LNCAP (cell line): ENCODE data around the gene OR52E6.
A peak's percentile ranks its signal among the peaks of the same experiment; 100 is the strongest.

Experiments
- TF ChIP-seq, protein P1 (sequence below): fragments of 450-650 bp; IDR thresholded peaks from 2 replicates; pipeline ENCODE4 v1.5.1; 2017; ENCODE audit warnings: mild to moderate bottlenecking

Gene OR52E6

DNA sequence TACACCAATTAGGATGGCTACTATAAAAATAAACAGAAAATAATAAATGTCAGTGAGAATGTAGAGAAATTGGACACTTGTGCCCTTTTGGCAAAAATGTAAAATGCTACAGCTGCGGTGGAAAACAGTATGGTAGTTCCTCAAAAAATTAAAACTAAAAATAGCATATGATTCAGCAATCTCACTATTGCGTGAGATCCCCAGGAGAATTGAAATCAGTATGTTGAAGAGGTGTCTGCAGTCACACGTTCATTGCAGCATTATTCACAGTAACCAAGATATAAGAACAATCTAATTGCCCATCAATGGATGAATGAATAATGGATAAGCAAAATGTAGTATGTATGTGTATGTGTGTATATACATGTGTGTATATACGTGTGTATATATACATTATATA lies 26.2 kb downstream of the OR52E6 start:
- TF ChIP-seq, protein P1, sequence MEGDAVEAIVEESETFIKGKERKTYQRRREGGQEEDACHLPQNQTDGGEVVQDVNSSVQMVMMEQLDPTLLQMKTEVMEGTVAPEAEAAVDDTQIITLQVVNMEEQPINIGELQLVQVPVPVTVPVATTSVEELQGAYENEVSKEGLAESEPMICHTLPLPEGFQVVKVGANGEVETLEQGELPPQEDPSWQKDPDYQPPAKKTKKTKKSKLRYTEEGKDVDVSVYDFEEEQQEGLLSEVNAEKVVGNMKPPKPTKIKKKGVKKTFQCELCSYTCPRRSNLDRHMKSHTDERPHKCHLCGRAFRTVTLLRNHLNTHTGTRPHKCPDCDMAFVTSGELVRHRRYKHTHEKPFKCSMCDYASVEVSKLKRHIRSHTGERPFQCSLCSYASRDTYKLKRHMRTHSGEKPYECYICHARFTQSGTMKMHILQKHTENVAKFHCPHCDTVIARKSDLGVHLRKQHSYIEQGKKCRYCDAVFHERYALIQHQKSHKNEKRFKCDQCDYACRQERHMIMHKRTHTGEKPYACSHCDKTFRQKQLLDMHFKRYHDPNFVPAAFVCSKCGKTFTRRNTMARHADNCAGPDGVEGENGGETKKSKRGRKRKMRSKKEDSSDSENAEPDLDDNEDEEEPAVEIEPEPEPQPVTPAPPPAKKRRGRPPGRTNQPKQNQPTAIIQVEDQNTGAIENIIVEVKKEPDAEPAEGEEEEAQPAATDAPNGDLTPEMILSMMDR = no peak

DNA sequence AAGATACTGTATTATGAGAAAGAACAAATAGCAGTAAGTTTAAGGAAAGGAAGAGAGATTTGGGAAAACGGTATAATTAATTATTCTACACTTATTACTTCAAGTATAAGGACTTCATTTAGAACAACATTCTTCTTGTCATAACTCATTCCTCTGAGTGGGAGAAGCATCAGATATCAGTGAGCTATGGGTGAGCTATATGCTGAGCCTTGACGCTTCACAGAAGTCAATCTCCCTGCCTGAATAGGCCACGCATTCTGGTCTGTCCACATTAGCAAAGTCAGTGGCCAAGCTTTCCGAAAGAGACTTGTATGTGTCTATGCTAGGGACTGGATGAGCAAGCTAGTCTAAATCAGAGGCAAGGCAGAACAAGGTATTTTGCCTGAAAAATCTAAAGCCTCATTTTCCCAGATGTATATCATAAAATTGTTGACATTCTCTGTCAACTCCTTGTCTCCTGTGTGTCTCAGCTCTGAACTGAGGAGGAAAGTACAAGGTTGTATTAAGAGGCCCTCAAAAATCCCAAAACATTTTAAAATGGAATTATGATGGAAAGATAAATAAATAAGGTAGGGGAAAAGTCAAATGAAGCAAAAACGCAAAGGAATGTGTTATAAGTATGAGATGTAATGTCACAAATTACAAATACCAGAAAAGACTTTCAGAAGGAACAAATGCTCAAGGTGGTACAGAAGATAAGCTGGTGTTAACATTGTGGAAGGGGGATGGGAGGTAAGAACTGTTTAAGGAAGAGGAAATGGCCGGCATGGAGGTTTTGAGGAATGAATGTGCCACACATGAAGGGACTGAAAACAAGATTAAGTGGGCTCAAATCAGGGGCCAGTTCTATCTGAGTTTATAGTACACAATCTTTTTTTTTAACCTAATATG lies 31.5 kb downstream of the OR52E6 start:
- TF ChIP-seq, protein P1 = no peak

DNA sequence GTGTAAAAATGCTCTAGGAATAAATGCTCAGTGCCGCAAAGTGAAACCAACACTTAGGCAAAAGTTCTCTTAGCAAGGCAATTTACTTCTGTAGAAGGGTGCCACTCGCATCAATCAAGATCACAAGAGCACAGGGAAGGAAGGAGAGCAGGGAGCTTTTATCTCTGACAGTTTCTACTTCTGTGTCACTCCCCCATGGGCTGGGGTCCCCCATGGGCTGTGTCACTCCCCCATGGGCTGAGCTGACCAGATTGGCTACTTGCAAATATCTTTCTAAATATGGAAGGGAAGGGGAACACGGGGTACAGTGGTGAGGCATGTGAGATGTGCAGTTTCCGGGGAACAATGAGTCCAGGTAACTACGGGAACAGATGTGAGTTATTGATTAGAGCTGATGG lies 32.6 kb downstream of the OR52E6 start:
- TF ChIP-seq, protein P1 = no peak

DNA sequence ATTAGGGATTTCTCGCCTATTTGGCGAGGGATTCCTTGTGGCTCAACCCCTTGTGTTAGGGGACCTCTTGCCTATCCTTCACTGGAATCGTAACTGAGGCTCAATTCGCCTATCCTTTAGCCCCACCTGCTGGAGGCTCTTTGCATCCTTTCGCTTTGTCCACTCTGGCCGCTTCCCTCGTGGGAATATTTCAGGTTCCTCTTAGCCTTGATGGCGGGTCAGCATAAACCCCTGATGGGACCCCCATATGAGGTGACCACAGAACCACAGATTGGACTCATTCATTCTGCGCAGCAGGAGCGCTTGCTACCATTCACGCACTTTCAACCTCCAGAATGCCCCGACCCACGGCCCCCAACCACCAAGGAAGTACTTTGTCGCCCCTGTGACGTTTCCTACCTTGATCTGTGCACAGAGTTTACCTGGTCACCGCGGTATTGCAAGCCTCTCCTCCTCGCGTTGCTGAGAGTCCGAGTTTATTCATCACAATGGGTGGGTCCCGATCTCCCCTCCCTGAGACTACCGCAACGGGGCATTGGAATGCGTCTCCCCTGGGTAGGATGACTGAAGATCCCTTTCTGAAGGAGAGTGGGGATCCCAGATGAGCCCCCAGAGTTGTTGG lies 33.1 kb downstream of the OR52E6 start, which contains the start of gene OR52N2:
Gene OR52N2, plus strand, starts transcription at position 425 of the 622 bp plus-strand sequence. CDS start 11,412 bp downstream, outside the sequence.
- TF ChIP-seq, protein P1 = peak; percentile 79

DNA sequence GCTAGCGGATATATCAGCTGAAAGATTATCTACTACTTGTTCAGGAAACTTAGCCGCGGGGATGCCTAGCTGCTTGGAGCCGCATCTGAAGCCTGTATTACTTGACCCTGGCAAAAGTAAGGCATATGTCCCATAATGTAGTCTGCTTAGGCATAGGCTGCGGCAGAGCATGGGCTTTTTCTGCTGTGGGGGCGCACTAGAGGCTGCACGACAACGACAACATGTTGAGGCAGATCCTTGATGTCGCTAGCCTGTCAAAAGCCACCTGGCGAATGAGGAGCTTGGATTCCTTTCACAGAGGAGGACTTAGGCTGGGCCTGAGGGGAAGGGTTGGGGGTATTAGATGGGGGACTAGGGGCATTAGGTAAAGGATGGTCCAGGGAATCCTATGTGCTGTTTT lies 34.1 kb downstream of the OR52E6 start:
- TF ChIP-seq, protein P1 = no peak

DNA sequence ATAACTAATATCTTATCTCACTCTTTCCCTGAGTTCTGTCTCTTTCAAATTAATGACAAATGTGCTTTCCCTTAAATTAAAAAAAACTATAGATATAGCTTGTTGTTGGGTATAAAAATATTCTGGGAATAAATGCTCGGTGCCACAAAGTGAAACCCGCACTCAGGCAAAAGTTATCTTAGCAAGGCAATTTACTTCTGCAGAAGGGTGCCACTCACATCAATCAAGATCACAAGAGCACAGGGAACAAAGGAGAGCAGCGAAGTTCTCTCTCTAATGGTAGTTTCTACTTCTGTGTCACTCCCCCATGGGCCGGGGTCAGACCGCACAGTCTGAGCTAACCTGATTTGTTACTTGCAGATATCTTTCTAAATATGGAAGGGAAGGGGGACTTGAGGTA lies 37.7 kb downstream of the OR52E6 start:
- TF ChIP-seq, protein P1 = no peak

DNA sequence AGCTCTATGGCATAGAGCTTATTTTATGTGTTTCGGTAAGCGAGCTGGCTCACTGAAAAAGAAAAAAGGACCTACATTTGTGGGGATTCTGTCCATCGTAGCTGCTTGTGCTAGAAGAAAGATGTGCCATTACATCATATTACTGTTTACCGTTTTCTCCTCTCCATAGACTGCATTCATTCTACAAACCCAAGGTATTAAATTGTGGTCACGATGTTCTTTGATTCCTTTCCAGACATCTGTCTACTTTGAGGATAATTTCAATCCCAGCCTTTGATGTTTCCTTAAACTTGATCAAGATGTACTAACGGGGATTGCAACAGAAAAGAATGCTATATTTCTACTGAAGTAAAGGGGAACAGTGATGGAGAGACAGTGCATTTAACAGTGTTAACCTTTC lies 45.2 kb downstream of the OR52E6 start:
- TF ChIP-seq, protein P1 = no peak
